Measurements from ENCODE around the gene MVK. TPM values are rescaled to one million over a fixed set of nuclear protein-coding genes. Genes with fewer than 3 reads are reported as not detected.

Gene MVK
- total RNA-seq, 1 donor from 2014 or later, result 53.1 TPM

DNA sequence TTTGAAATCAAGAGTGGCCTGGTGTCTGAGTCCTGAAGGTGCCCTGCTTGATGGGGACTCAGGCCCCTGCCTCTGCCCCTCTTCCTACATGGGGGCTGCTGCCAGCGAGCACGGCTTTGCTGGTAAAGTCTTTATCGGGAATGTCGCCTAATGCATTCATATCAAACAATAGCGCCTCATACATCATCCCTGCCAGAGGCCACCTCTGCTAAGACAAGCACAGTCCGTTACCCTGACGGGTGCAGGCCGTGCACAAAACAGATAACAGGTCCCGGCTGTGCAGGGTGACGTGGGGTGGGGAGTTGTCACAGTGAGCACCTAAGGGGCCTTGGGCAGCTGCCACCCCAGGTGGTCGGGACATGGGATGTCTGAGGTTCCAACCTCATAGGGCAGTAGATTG, 71.6 kb downstream of the MVK start:
- intact Hi-C loops (cut with DNase I), result no loop called here
- Histone ChIP-seq H3K4me1 (no peaks in the 10 kb centered on the region), H3K36me3 (no peaks in the 10 kb centered on the region), H3K4me3 (no peak overlapping the region), H3K27me3 (no peaks in the 10 kb centered on the region), H3K27ac (no peak overlapping the region), H3K9me3 (no peaks in the 10 kb centered on the region)
- DNase-seq (ENCODE audit: low spot score in 2 of 2), result no peak
- TF ChIP-seq, protein P1, sequence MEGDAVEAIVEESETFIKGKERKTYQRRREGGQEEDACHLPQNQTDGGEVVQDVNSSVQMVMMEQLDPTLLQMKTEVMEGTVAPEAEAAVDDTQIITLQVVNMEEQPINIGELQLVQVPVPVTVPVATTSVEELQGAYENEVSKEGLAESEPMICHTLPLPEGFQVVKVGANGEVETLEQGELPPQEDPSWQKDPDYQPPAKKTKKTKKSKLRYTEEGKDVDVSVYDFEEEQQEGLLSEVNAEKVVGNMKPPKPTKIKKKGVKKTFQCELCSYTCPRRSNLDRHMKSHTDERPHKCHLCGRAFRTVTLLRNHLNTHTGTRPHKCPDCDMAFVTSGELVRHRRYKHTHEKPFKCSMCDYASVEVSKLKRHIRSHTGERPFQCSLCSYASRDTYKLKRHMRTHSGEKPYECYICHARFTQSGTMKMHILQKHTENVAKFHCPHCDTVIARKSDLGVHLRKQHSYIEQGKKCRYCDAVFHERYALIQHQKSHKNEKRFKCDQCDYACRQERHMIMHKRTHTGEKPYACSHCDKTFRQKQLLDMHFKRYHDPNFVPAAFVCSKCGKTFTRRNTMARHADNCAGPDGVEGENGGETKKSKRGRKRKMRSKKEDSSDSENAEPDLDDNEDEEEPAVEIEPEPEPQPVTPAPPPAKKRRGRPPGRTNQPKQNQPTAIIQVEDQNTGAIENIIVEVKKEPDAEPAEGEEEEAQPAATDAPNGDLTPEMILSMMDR (IDR thresholded peaks at IDR 0.05), result no peak

DNA sequence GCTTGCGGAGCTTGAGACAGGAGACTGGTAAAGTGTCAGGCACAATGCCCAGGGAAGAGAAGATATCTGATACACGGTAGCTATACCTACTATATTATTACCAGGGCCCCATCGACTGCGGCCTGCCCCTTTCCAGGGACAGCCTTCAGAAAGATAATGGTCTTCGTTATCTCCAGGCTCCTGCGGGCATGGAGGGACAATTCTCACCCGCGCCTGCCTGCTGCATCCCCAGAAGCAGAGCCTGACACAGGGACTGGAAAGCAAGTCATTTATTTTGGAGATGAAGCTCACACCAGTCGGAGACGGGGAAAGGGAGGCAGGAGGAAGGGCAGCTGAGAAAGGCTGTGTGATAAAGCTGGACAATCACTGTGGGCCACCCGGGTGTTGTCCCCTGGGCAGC, 72.1 kb downstream of the MVK start:
- no peak overlapping the region for H3K27ac ChIP-seq
- TF ChIP-seq, protein P1 (IDR thresholded peaks at IDR 0.05), result no peak

More for the DNA sequence above, 72.1 kb downstream of the MVK start:
- no peak overlapping the region for H3K4me3 ChIP-seq
- no peaks in the 10 kb centered on the region for H3K27me3 ChIP-seq
- H3K4me1 ChIP-seq, result no peaks in the 10 kb centered on the region
- H3K9me3 ChIP-seq, result no peaks in the 10 kb centered on the region
- H3K36me3 ChIP-seq, result no peaks in the 10 kb centered on the region
- no peak for DNase-seq (ENCODE audit: low spot score in 2 of 2)
- intact Hi-C loops (cut with DNase I), result no loop called here

Other genes starting within 250 kb of the MVK start
- not detected for gene MYO1H, start 225.9 kb upstream of the MVK start, total RNA-seq
- 102 TPM for gene KCTD10, start 96.5 kb upstream of the MVK start, total RNA-seq
- gene UBE3B, start 96.2 kb upstream of the MVK start, total RNA-seq, result 19.1 TPM
- gene MMAB, start 290 bp upstream of the MVK start, total RNA-seq, result 43.5 TPM
- 3.3 TPM for gene FAM222A, start 140.0 kb downstream of the MVK start, total RNA-seq

Data from ascending aorta (tissue), 2 donors.